Eye (tissue), 1 donor: ENCODE data around the gene BRD8.
"Not testable (repeated sequence)": the region's sequence is repeated elsewhere in the genome, so short reads cannot be mapped to it uniquely, and the experiment has no call there.

ENCODE experiments used
- DNase-seq: peaks from one replicate; pipeline ENCODE4 v3.0.0-alpha.2; 2015

Gene BRD8

DNA sequence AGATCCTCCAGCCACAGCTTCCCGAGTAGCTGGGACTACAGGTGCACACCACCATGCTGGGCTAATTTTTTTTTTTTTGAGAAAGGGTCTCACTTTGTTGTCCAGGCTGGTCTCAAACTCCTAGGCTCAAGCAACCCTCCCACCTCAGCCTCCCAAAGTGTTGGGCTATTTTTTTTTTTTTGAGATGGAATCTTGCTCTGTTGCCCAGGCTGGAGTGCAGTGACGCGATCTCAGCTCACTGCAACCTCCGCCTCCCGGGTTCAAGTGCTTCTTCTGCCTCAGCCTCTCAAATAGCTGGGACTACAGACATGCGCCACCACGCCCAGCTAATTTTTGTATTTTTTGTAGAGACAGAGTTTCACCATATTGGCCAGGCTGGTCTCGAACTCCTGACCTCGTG, 22.5 kb downstream of the BRD8 start:
- not testable (repeated sequence) for DNase-seq

DNA sequence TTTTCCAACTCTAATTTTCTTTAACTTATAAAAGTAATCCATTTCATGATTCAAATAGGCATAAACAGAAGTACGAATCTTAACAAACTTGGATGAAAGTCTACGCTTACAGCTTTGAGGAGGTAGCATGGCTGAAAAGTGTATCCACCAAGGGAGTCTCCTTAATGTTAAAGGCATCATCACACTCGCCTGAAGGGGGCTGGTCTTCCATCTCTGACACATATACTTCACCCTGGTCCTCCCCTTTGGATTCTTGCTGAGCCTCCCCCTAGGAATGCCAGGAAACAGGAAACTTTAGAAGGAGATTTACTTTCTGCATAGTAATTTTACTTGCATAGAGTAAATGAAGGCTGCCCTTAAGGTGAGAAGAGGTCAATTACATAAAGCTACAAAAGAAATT, 28.9 kb downstream of the BRD8 start:
- no peak for DNase-seq

- DNase-seq: no peak
Observed at GRCh38 chr5:138148811-138149210, 29.6 kb downstream of the BRD8 start.

- not testable (repeated sequence) for DNase-seq
Observed at GRCh38 chr5:138143578-138143977, 34.9 kb downstream of the BRD8 start.

DNA sequence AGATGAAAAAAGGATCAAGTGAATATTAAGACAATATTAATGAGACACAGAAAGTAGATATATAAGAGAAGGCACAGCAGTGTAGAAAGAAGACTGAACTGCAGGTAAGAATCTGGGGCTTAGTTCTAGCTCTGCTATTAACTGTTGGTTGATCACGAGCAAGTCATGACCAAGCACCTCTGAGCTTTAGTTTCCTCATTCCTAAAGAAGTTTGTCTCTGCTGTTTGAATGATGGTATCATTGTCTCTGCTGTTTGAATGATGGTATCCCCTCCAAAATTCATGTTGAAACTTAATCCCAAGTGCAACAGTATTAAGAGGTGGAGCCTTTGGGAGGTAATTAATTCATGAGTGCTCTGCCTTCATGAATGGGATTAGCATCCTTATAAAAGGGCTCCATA, 36.7 kb downstream of the BRD8 start:
- no peak for DNase-seq

- DNase-seq: no peak
Observed at GRCh38 chr5:138140268-138140667, 38.2 kb downstream of the BRD8 start.

DNA sequence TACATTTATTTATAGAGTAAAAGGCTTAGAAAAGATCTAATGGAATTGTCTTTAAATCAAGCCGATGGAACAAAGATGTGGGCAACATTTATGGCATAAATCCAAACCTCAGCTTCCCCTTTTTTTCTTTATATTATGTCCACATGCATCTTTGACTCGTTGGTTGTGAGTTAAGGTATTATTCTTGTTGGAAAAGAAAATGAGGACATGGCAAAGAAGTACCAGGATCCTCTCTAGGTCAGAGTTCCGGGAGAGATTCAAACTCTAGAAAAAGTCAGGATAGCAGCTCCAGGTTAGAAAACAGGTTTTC, 38.7 kb downstream of the BRD8 start:
- DNase-seq: no peak

DNA sequence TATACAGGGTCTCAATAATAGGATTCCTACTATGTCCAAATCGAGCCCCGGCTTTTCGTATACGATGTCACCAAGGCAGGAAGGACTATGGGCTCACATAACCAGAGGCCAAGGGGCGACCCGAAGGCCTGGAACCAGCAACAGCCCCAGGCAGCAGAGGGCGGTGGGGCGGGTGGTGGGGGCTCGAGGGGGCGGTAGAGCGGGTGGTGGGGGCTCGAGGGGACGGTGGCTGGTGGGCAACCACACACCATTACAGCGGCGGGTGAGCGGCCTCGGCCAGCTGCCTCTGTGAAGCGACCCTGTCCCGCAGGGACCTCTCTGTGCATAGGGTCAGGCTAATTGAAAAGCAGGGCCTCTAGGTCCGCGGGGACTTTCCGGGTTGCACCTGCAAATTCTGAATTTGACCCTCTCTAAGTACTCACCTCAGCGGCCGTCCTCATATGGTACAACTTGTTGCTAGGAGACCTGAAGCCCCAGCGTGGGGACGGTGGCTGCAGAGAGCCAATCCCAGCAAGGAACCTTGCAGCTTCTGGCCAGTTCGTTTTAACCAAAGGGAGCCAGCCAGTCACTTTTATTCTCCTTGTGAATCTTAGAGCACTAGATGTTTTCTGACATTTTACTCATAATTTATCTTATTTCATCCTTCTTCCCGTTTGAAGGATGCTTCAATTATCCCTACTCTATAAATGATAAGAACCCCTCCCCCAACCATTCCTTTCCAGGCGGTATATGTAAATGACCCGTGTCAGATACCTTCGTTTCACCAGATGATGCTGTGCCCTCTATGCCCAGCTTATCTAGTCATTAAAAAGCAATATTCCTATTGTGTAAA, 39.3 kb downstream of the BRD8 start, which contains the start of gene NME5:
Gene NME5 (minus strand): TSS at position 480 of the 832 bp plus-strand sequence. CDS start 648 bp downstream, outside the sequence.
- peak; percentile 91 for DNase-seq

DNA sequence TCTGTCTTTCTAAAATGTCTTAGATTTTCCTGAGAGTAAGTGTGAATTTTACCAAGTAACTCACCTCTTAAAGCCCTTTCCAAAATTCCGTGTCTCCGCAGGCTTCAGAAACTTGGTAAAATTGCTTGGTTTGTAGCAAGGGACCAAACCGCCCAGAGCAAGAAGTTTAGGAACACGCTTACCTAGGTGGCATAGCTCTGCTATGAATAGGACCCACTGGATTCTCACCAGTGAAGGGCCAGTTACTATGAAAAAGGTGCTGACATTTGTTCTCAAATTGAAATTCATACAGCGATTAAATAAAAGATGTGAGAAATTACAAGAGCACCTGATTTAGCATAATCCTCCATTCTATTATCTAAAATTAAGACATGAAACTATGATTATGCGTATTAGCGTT, 45.9 kb downstream of the BRD8 start:
- DNase-seq: no peak

GRCh38 chr5:138129347-138129746, 49.1 kb downstream of the BRD8 start:
- DNase-seq: no peak

- DNase-seq: no peak
Observed at GRCh38 chr5:138128334-138128733, 50.1 kb downstream of the BRD8 start.

GRCh38 chr5:138115254-138115653, 63.2 kb downstream of the BRD8 start:
- no peak for DNase-seq

GRCh38 chr5:138111937-138112336, 66.5 kb downstream of the BRD8 start:
- DNase-seq: no peak

GRCh38 chr5:138111181-138111580, 67.2 kb downstream of the BRD8 start:
- DNase-seq: no peak

- peak; percentile 21 for DNase-seq
Observed at GRCh38 chr5:138110266-138110963, 68.0 kb downstream of the BRD8 start.

GRCh38 chr5:138109463-138110265, 68.8 kb downstream of the BRD8 start:
- no peak for DNase-seq

- no peak for DNase-seq
Observed at GRCh38 chr5:138107213-138107612, 71.2 kb downstream of the BRD8 start.

DNA sequence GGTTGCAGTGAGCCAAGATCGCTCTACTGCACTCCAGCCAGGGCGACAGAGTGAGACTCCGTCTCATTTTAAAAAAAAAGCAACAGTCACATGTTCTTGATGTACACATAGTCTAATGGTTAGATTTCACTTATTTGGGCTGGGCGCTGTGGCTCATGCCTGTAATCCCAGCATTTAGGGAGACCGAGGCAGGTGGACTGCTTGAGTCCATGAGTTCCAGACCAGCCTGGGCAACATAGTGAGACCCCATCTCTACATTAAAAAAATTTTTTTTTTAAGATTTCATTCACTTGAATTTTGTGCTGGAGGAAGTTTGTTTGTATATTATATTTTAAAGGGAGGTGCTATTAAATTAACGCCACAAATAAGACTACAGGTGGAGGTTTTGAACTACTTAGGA, 72.7 kb downstream of the BRD8 start:
- DNase-seq: no peak

- DNase-seq: no peak
Observed at GRCh38 chr5:138103319-138103637, 75.2 kb downstream of the BRD8 start.

GRCh38 chr5:138102454-138103318, 75.7 kb downstream of the BRD8 start:
- no peak for DNase-seq

- DNase-seq: no peak
Observed at GRCh38 chr5:138096997-138097828, 81.2 kb downstream of the BRD8 start.

GRCh38 chr5:138096363-138096762, 82.1 kb downstream of the BRD8 start:
- DNase-seq: no peak
